GM12891 (cell line): ENCODE data around the gene PFN3.

ENCODE experiments used
- DNase-seq: peaks from one replicate; pipeline ENCODE4 v3.0.0; 2011; ENCODE audit warnings: low spot score; ENCODE audit not compliant: insufficient read length
- FAIRE-seq: peaks from 2 replicates; lab custom pipeline; 2011; peaks lifted over from hg19 to GRCh38; lab: Jason Lieb, UNC
- PAX5 ChIP-seq: IDR thresholded peaks from 2 replicates; pipeline ENCODE4 v1.6.1; 2011; ENCODE audit warnings: low read length, moderate library complexity, mild to moderate bottlenecking; ENCODE audit not compliant: insufficient read depth, severe bottlenecking
- POLR2A ChIP-seq: IDR thresholded peaks from 2 replicates; pipeline ENCODE4 v1.6.1; 2011; ENCODE audit warnings: low read depth, low read length, control low read depth
- POLR2AphosphoS5 ChIP-seq: IDR thresholded peaks from 2 replicates; pipeline ENCODE4 v1.6.1; 2011; ENCODE audit warnings: low read depth, low read length, control low read depth
- POU2F2 ChIP-seq: IDR thresholded peaks from 2 replicates; pipeline ENCODE4 v1.6.1; 2011; ENCODE audit warnings: low read depth, mild to moderate bottlenecking, control low read depth, low read length, moderate library complexity
- SPI1 ChIP-seq: IDR thresholded peaks from 2 replicates; pipeline ENCODE4 v1.6.1; 2011; ENCODE audit warnings: low read depth, low read length, control low read depth
- TAF1 ChIP-seq: IDR thresholded peaks from 2 replicates; pipeline ENCODE4 v1.6.1; 2011; ENCODE audit warnings: low read depth, low read length, control low read depth

Gene PFN3

DNA sequence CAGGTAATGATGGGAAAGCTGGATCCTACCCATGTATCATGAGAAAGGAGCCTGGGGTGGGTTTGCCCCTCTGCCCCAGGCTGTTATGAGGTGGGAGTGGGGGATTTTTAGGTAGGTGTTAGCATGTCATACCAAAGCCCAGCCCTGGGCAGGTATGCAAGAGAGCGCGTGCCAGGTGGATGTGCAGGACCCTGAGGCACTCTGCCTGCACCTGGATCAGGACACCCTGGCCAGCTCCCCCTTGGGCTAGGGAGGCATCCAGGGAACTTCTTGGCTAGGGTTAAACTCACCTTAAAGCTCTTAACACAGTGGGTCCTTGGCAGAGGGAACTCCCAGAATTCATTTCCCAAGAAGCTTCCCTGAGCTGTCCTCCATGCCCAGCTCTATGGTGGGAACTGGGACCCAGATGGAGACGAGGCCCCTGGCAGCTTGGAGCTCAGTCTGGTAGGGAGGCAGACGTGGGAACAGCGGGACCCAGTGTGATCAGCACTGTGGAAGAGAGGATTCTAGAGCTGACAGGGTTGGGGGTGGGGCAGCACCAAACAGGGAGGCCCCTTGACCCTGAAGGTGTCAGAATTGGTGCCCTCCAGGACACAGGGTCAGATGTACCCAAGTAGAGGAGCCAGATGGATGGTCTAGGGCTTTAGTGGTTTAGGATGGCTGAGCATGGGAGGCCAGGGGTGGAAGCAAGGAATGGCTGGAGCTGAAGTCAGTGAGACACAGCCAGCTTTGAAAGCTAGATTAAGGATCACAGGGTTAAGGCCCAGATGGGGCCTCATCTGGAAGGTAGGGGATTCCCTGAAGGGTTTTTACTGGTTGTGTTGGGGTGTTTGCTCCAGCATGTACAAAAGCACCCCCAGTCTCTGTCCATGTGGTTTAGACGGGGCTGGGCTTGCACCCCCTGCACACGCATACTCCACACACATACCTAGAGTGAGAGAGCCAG is 43.9 kb upstream of the PFN3 start:
- TF ChIP-seq POLR2AphosphoS5 (peak; percentile 83), TAF1 (no peak), PAX5 (no peak), POLR2A (no peak; the same call in 1 of the 2 replicates), POU2F2 (peak; percentile 44), SPI1 (no peak)
- FAIRE-seq (peak; percentile 71), DNase-seq (no peak)

- TF ChIP-seq POLR2A (0 out of 2 replicates have a peak, but pooled peaks have one; percentile 23), PAX5 (no peak), TAF1 (no peak), SPI1 (no peak), POU2F2 (no peak)
- no peak for DNase-seq
- no peak for FAIRE-seq
Measured at GRCh38 chr5:177443144-177443983, 42.9 kb upstream of the PFN3 start.

GRCh38 chr5:177442066-177442826 is 41.8 kb upstream of the PFN3 start:
- TF ChIP-seq POLR2A (no peak; the same call in 1 of the 2 replicates), TAF1 (no peak), SPI1 (no peak), POLR2AphosphoS5 (peak; percentile 26; the same call in 1 of the 2 replicates), POU2F2 (no peak)
- no peak for FAIRE-seq

DNA sequence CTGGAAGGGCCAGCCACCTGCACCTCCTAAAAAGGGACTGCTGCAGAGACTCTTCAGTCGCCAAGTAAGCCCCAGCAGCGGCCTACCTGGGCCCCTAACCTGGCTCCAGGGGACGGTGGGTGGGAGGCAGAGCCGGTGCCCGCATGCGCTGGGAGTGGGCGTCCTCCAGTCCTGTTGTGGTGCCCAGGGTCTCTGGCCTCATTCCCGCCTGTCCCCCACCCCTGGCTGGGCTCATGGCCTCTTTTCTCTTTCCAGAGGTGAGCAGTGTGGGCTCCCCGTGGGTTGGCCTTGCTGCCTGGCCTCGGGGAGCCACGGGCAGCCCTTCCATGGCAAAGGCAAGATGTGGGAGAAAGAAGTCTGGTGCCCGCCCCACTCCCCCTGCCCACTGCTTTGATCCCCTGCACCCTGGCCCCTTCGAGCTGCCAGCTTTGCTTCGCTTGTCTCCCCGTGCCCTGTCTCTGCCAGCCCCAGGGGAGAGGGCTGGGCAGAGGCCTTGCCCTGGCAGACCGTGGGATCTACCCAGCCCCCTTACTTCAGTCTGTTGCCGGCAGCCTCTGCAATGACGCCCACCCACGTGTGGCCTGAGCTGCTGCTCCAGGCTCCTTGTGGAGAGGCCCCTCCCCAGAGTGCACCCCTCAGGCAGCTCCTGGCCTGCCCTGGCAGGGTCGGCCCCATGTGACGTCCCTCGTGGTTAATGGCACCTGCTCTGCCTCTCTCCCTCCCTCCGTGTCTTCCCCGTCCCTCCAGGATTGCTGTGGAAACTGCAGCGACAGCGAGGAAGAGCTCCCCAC is 40.7 kb upstream of the PFN3 start:
- DNase-seq (no peak), FAIRE-seq (no peak)
- no peak for TF ChIP-seq TAF1
- TF ChIP-seq SPI1, result no peak
- TF ChIP-seq PAX5, result no peak
- TF ChIP-seq POLR2A, result peak; percentile 13; the same call in 1 of the 2 replicates
- no peak for TF ChIP-seq POU2F2
- no peak for TF ChIP-seq POLR2AphosphoS5

More at GRCh38 chr5:177442066-177442826, 41.8 kb upstream of the PFN3 start:
- DNase-seq, result no peak

GRCh38 chr5:177440211-177440989 is 39.9 kb upstream of the PFN3 start:
- TF ChIP-seq POLR2AphosphoS5, result peak; percentile 71; the same call in 1 of the 2 replicates
- 0 out of 2 replicates have a peak, but pooled peaks have one; percentile 9 for TF ChIP-seq POU2F2
- TF ChIP-seq POLR2A, result peak; percentile 19; the same call in 1 of the 2 replicates
- TF ChIP-seq SPI1, result no peak
- no peak for FAIRE-seq
- no peak for DNase-seq

DNA sequence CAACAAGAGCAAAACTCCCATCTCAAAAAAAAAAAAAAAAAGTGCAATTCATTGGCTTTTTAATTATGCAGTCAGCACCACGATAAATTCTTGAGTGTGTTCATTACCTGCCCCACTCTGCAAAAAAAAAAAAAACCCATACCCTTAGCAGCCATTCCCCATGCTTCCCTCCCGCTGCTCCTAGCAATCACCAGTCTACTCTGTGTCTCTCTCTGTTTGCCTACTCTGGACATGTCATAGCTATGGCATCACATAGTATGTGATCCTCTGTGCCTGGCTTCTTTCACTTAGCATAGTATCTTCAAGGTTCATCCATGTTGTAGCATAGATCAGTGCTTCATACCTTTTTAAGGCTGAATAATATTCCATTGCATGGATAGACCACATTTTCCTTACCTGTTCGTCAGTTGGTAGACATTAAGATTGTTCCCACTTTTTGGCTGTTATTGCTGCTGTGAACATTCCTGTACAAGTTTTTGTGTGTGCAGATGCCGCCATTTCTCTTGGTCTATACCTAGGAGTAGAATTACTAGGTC is 39.1 kb upstream of the PFN3 start:
- no peak for TF ChIP-seq POLR2A
- TF ChIP-seq SPI1, result no peak
- TF ChIP-seq POU2F2, result no peak
- no peak for TF ChIP-seq TAF1
- no peak for TF ChIP-seq PAX5
- TF ChIP-seq POLR2AphosphoS5, result no peak
- DNase-seq, result no peak
- peak; percentile 47 for FAIRE-seq

GRCh38 chr5:177438468-177438867 is 38.0 kb upstream of the PFN3 start:
- no peak for TF ChIP-seq PAX5
- peak; percentile 55 for TF ChIP-seq POLR2A
- TF ChIP-seq POLR2AphosphoS5, result 0 out of 2 replicates have a peak, but pooled peaks have one; percentile 24
- no peak for FAIRE-seq
- DNase-seq, result no peak
